HG02885 (cell line): ENCODE measurements around the gene FCMR.

ENCODE experiments used
- ATAC-seq: cut with Tn5 transposase; IDR thresholded peaks from one replicate; pipeline ENCODE4 v1.9.1; 2021; ENCODE audit warnings: mild to moderate bottlenecking; ENCODE audit not compliant: unreplicated experiment, poor library complexity

Gene FCMR

GRCh38 chr1:206951318-206952100, 29.8 kb upstream of the FCMR start:
- ATAC-seq, result no peak

- no peak for ATAC-seq
Measured at GRCh38 chr1:206949641-206950040, 27.9 kb upstream of the FCMR start.

GRCh38 chr1:206949208-206949607, 27.5 kb upstream of the FCMR start:
- no peak for ATAC-seq

- ATAC-seq, result no peak
Measured at GRCh38 chr1:206947255-206947654, 25.5 kb upstream of the FCMR start.

- ATAC-seq, result no peak
Measured at GRCh38 chr1:206946261-206946660, 24.5 kb upstream of the FCMR start, which contains the start of gene PIGR. Gene PIGR (minus strand): TSS chr1:206946466. CDS start chr1:206940531, 5,935 bp downstream.

- ATAC-seq, result no peak
Measured at GRCh38 chr1:206945779-206946178, 24.0 kb upstream of the FCMR start.

GRCh38 chr1:206944703-206945102, 23.0 kb upstream of the FCMR start:
- no peak for ATAC-seq

- no peak for ATAC-seq
Measured at GRCh38 chr1:206941766-206942418, 20.2 kb upstream of the FCMR start.

GRCh38 chr1:206940588-206940936, 18.8 kb upstream of the FCMR start:
- ATAC-seq, result no peak

- ATAC-seq, result no peak
Measured at GRCh38 chr1:206939841-206940587, 18.3 kb upstream of the FCMR start.

- no peak for ATAC-seq
Measured at GRCh38 chr1:206939131-206939530, 17.4 kb upstream of the FCMR start.

- no peak for ATAC-seq
Measured at GRCh38 chr1:206937425-206937824, 15.7 kb upstream of the FCMR start.

- ATAC-seq, result no peak
Measured at GRCh38 chr1:206935491-206936067, 13.8 kb upstream of the FCMR start.

GRCh38 chr1:206933333-206933945, 11.7 kb upstream of the FCMR start:
- ATAC-seq, result peak; percentile 24

- ATAC-seq, result no peak
Measured at GRCh38 chr1:206932177-206932576, 10.4 kb upstream of the FCMR start.

- ATAC-seq, result no peak
Measured at GRCh38 chr1:206931709-206932108, 10.0 kb upstream of the FCMR start.

- ATAC-seq, result peak; percentile 78
Measured at GRCh38 chr1:206930210-206930798, 8.6 kb upstream of the FCMR start.

GRCh38 chr1:206929524-206929923, 7.8 kb upstream of the FCMR start:
- no peak for ATAC-seq

- no peak for ATAC-seq
Measured at GRCh38 chr1:206926286-206926685, 4.5 kb upstream of the FCMR start.

GRCh38 chr1:206925106-206925736, 3.5 kb upstream of the FCMR start:
- ATAC-seq, result peak; percentile 47
